PFSK-1 (cell line): ENCODE data around the gene ATCAY.

Source experiments
- FOXP2 ChIP-seq: optimal IDR thresholded peaks from 2 replicates; pipeline ENCODE3; 2011; ENCODE audit warnings: borderline replicate concordance, control low read depth, inconsistent platforms; ENCODE audit not compliant: insufficient read depth; ENCODE audit errors: extremely low read length, extremely low read depth
- POLR2AphosphoS5 ChIP-seq: IDR thresholded peaks from 2 replicates; pipeline ENCODE4 v1.6.1; 2012; ENCODE audit warnings: low read depth, mild to moderate bottlenecking, control low read depth, low read length, moderate library complexity
- REST ChIP-seq, 2 experiments: IDR thresholded peaks; 2 replicates each; pipeline versions ENCODE4 v1.6.1 to v1.8.0; 2011 to 2012; ENCODE audit warnings: low read depth in 2 of 2, low read length in 2 of 2, control low read depth in 1 of 2, inconsistent platforms in 1 of 2, mild to moderate bottlenecking in 1 of 2, moderate library complexity in 1 of 2; ENCODE audit not compliant: insufficient read depth in 1 of 2
- TAF1 ChIP-seq: IDR thresholded peaks from 2 replicates; pipeline ENCODE4 v1.6.1; 2012; ENCODE audit warnings: low read length, control low read depth, borderline replicate concordance; ENCODE audit not compliant: insufficient read depth

DNA sequence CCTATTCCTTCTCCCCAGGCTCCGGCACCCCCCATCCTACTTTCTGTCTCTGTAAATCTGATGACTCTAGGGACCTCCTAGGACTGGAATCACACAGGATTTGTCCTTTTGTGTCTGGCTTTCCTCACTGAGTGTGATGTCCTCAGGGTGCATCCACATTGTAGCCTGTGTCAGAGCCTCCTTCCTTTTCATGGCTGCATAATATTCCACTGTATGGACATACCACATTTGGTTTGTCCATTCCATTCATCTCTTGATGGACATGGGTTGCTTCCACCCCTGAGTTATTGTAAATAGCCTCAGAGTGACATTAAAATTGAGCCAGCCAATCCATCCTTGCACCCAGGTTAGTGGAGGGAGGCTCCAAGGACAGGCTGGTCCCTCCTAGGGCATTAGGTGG lies 29.6 kb downstream of the ATCAY start:
- TF ChIP-seq FOXP2: no peak
- TF ChIP-seq TAF1: no peak
- TF ChIP-seq REST (IDR thresholded peaks at IDR 0.05; ENCODE audit: insufficient read depth in 1 of 2, low read depth in 2 of 2, low read length in 2 of 2): no peak
- TF ChIP-seq POLR2AphosphoS5: no peak
